ENCODE results near the gene DUOX2. TPM values are rescaled to one million over a fixed set of nuclear protein-coding genes. Genes with fewer than 3 reads are reported as not detected.

DUOX2 gene
- total RNA-seq, 1 experiment from 2014 or later, result 0.99 TPM

GRCh38 chr15:45110256-45110820, 3.6 kb downstream of the DUOX2 start:
- Histone ChIP-seq H3K27me3 (replicated peaks; ENCODE audit: insufficient read depth, low read depth, low read length, poor library complexity) (peaks cover 34% of the 10 kb centered on the region), H3K4me1 (ENCODE audit: insufficient read depth, low read length, poor library complexity, severe bottlenecking) (peaks cover 8% of the 10 kb centered on the region)

DNA sequence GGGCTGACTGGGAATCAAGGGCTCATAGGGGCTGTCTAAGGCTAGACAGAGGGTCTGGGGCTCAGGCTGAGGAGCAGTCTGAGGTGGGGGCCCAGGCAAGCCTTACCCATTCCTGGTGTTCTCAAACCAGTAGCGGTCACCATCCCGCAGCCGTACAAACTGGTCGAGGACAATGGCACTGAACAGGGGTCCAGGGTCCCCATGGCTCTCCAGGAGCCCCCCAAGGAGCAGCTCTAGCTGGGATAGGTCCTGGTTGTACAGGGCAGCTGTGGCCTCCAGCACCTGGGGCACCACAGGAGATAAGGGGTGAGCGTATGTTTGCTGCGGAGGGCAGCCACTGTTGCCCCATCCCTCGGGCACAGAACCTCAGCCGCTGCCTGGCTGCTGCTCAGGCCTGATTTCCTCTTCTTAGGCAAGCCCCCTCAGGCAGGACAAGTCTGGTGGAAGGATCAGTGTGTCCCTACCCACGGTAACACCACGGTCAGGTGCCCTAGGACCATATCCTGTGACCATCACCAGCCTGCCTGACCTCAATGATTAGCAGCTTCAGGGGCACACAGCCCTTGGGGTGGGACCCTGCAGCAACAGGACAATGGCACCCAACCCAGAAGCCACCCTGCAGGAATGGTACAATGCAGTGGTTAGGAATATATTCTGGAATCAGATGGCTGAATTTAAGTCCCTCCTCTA, 5.9 kb downstream of the DUOX2 start:
- H3K27me3 ChIP-seq (replicated peaks; ENCODE audit: insufficient read depth, low read depth, low read length, poor library complexity), result peaks cover 14% of the 10 kb centered on the region
- no peak for DNase-seq (ENCODE audit: low spot score)
- POLR2A ChIA-PET (ENCODE audit: low non-redundant PET), result no interaction called here

More at GRCh38 chr15:45110256-45110820, 3.6 kb downstream of the DUOX2 start:
- DNase-seq (ENCODE audit: low spot score), result peak; percentile 19
- intact Hi-C loops (cut with micrococcal nuclease; ENCODE audit: unreplicated experiment), result loop anchor here (10.0 kb wide), 1 partner anchor 526 kb away; no protein-coding TSS in a partner anchor
- Histone ChIP-seq H3K36me3 (ENCODE audit: insufficient read depth, low read length, poor library complexity, severe bottlenecking) (no peaks in the 10 kb centered on the region), H3K27ac (ENCODE audit: low read depth, low read length, poor library complexity, severe bottlenecking) (no peak overlapping the region), H3K9me3 (ENCODE audit: low read depth, low read length, poor library complexity, severe bottlenecking) (no peaks in the 10 kb centered on the region), H3K4me3 (ENCODE audit: low read depth, low read length, poor library complexity, severe bottlenecking) (no peak overlapping the region)
- BruUV-seq (replicated peaks), result no TSS peak
- ChIA-PET POLR2A (ENCODE audit: low non-redundant PET) (no interaction called here), CTCF (interaction anchor here (0.6 kb wide), 1 partner anchor 29 kb away, joined by 3 read pairs; no protein-coding TSS in a partner anchor)
- no peak for TF ChIP-seq EZH2 (IDR thresholded peaks at IDR 0.05; ENCODE audit: borderline replicate concordance, low read depth, low read length, poor library complexity, severe bottlenecking)
- TF ChIP-seq CTCF (conservative IDR thresholded peaks at IDR 0.05; ENCODE audit: low read depth, low read length), result peak; percentile 52

More for the DNA sequence above, 5.9 kb downstream of the DUOX2 start:
- Histone ChIP-seq H3K27ac (ENCODE audit: low read depth, low read length, poor library complexity, severe bottlenecking) (no peak overlapping the region), H3K9me3 (ENCODE audit: low read depth, low read length, poor library complexity, severe bottlenecking) (no peaks in the 10 kb centered on the region), H3K4me3 (ENCODE audit: low read depth, low read length, poor library complexity, severe bottlenecking) (no peak overlapping the region), H3K36me3 (ENCODE audit: insufficient read depth, low read length, poor library complexity, severe bottlenecking) (no peaks in the 10 kb centered on the region), H3K4me1 (ENCODE audit: insufficient read depth, low read length, poor library complexity, severe bottlenecking) (peaks cover 2% of the 10 kb centered on the region)
- TF ChIP-seq CTCF (conservative IDR thresholded peaks at IDR 0.05; ENCODE audit: low read depth, low read length) (no peak), EZH2 (IDR thresholded peaks at IDR 0.05; ENCODE audit: borderline replicate concordance, low read depth, low read length, poor library complexity, severe bottlenecking) (no peak)
- CTCF ChIA-PET, result no interaction called here
- BruUV-seq (replicated peaks), result no TSS peak
- intact Hi-C loops (cut with micrococcal nuclease; ENCODE audit: unreplicated experiment), result no loop called here
